GM15510 (cell line): ENCODE measurements around the gene SEMA5A.

Experiments used
- POLR2A ChIP-seq: IDR thresholded peaks from 3 replicates; pipeline ENCODE4 v1.6.1; 2011; ENCODE audit warnings: borderline replicate concordance; ENCODE audit not compliant: insufficient read length; ENCODE audit errors: extremely low read depth

SEMA5A gene

DNA sequence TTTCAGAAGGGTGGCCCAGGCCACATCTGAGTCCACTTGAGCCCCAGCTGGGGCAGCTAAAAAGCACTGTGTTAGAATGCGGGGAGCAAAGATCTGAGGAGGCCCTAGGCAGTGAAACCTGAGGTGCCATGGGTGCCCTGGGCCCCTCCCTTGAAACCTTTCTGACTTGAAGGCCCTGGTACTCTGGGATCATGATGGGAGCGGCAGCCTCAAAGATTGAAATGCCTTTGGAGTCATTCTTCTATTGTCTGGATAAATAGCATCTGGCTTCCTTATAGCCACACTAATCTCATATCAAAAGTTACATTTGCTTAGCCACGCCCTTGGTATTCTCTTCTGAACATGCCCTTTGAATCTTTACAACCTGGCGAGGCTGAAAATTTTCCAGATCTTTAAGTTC is 7.7 kb upstream of the SEMA5A start:
- TF ChIP-seq POLR2A = no peak

DNA sequence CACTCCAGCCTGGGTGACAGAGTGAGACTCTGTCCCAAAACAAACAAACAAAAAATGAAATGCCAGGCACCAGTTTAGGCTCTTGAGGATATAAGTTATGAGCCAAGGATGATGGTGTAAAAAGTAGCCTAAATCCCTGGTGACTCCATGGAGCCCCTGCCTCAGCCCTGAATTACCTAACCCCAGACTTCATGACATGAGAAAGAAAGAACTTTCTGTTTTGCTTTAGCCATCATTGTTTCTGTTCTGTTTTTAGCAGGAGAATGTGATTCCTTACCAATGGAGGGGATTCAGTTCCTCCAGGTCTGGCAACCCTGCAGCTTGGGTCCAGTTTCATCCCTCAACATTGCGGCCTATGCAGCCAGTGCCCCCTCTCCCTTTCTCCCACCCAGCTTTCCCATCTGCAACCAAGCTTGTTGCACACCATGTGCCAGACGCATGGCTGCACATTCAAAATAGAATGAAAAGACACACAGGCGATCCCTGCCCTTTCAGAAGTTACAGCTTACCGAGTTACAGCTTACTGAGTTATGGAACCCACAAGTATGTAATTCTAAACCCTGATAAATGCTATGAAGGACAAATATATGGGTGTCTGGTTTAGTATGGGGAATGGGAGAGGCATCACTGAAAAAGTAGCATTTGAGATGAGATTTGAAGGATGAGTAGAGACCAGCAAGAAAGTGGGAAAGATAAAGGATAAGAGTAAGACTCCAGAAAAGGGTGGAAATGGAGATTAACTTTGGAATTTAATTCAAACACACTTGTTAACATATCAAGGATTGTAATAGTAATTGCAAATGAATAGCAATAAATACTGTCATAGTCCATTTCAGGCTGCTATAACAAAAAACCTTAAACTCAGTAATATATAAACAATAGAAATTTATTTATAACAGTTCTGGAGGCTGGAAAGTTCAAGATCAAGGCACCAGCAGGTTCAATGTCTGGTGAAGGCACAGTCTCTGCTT is 6.0 kb upstream of the SEMA5A start:
- TF ChIP-seq POLR2A = no peak

DNA sequence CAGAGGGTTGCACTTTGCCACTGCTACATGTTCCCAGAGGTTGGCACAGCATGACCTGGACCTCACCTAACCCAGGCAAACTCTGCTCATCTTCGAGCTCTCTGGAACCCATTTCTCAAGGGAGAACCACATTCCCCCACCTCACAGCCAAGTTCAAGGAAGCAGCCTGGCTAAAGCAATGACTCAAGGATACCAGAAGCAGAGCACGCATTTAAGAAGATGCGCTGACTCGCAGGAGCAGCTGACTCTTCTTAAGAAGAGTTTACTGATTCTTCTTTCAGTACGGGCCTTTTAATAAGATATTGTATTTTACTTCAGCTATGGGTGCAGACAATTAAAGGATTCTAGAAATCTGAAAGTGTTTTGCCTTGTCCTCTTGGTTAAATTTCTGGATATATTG is 4.1 kb upstream of the SEMA5A start:
- no peak for TF ChIP-seq POLR2A

DNA sequence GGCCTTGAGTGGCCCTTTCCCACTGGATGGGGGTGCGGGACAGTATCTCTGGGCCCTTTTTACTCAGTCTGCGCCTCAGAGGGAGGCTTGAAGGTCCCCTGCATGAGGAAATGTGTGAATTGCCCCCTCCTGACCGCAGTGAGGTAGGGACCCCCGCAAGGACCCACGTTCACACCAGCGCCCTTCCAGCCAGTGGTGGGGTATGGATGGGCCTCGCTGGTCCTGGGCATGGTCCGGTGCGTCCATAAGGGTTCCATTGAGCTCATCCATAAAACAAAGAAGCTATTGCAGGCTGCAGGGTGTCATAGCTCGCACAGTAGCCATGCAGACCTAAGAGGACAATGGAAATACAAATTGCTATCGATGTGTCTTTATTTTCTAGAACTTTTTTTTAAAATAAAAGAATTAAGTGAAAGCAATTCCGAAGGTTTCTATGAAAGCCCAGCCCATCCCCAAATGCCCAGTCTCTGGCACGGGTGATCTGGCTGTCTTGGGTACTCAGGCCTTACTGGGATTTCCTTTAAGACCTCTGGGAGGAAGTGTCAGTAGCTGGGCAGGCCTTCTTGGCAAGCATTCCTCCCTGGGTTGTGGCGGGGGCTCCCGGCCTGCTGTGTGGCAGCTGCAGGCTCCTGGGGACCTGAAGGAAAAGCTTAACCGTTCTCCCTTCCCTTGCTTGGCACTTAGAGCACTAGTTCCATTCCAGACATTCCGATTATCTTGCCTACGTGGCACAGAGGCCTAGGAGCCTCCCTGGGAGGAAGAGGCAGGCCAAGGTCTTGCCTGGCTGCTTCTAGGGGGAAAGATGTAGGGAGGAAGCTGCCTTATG is 1.5 kb upstream of the SEMA5A start:
- no peak for TF ChIP-seq POLR2A

DNA sequence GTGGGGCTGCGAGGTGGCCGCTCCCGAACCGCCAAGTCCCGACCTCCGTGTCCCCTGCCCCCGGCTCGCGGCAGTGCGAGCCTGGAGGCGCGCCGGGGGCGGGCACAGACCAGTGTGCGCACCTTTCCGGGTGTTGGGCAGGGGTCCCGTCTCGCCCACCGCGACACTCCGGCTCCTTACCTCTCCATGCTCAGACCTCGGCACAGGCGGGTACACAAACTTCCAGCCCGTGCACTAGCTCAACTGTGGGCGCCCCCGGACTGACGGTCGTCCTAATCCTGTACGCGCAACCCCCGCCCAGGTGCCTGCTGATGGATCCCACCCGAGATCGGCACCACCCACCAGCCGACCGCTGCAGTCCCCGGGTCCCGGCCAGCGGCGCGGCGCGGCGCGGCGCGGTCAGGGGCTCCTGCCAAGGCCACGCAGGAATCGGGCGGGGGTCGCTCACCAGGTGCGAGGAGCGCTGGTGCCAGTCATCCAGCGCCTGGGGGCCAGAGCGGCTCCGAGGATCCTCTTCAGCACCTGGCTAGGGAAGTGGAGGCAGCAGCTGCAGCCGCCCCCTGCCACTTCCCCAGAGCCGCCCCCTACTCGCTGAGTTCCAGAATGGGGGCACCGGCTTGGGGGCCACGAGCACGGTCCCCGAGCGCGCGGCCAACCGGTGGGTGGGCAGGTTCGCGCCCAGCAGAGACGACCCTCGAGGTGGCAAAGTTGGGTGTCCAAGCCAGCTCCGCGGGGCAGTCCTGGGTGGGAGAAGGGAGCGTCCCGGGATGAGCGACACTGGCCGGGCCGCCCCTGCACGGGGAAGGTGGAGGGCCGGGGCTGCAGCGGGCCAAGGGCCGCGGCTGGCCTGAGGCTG is 511 bp downstream of the SEMA5A start:
- no peak for TF ChIP-seq POLR2A

DNA sequence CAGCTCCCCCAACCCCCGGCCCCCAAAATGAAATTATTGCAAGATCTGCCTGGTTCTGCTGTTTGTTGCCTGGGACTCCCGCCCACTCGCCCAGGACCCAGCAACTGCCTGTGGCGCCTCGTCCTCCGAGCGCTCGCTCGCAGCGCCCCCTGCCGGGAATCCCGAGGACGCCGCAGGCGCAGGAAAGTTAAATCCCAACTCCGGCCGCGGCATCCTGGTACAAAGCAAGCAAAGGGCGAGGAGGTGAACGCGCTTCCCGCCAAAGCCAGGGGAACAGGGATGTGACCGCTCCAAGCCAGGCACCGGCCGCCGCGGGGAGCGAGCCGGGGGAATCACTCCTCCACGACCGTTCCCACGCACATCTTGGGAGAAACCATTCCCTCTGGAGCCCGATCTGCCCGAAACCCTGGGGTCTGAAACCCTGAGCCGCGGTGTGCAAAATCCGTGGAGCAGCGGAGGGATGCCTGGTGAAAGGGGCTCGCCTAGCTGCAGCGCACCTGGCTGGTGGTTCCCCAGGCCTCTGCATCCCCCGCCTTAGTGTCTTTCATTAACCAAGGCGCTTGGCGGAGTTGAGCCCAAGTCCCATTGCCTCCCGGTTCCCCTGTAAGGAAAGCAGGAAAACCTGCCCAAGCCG is 1.3 kb downstream of the SEMA5A start:
- TF ChIP-seq POLR2A = no peak

DNA sequence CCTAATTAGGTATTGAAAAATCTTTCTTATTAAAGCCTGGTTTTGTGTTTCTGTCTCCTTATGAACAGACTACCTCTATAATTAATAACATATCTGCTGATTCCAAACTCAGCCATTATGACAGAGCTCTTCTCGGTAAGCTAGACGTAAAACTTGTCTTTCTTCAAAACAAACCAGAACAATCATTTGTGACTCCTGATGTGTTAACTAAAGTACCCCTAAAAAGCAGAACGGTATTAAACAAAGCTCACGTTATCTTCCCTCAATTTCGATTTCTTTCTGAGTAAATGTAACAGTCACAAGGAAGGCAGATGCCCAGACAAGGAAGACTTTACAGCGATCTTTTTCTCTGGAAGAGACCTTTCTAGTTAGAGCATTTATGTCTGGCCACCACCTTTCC is 1.8 kb downstream of the SEMA5A start:
- no peak for TF ChIP-seq POLR2A

DNA sequence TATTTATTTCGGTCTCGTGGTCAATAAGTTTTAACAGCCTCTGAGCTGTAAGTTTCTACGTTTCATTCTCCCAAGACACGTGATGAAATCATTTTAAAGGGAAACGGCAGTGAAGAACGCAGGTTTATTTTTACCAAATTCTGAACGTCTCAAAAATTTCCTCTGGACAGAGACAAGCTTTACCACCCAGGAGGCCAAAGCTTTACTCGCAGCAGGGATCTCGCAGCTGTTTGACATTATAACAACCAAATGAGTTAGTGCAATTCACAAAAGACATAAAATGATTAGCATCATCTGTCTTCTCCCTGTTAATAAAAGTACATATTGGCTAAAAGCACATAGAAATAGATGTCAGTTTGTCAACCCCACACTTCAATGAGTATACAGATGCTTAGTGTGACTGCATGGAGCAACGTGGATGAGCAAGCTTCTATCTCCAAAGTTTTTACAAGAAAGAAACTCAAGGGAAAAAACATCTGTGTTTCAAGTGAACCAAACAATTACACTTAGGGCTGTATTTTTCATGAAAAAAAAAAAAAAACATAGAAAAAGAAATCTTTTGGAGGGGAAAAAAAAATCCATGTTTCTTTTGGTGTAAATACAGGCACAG is 2.5 kb downstream of the SEMA5A start:
- no peak for TF ChIP-seq POLR2A

DNA sequence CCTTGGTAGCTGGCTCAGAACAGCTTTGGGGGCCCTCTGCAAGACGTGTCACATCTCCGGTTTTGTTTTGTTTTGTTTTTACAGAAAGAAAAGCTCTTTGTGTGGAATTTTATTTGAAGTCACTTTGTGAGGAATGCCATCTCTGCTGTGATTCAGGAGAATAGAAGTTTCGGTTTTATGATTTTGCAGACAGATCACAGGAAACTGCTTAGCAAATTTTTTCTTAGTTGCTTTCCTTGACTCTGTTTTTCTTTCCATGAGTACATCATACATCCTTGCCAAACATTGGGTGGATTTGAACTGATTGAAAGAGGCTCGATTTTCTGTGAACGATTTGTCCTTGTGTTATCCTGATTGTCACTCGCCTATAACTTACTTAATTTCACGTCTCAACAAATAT is 5.1 kb downstream of the SEMA5A start:
- no peak for TF ChIP-seq POLR2A

DNA sequence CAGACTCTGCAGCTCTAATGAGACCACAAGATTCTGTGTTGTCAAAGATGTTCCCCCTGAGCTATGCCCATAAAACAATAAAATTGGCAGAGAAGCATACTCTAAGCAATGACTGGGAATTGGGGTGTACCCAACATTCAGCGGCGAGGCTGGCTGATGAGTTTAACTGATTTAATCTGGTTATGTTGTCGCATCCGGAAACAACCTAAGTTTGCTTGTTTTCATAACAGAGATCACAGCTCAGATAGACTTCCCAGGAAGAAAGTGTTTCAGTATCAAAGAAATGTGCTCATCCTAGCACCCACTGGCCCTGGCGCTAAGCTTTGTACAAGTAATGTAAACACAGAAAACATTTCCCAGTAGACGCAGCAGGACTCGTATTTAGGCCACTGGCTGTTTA is 7.4 kb downstream of the SEMA5A start:
- no peak for TF ChIP-seq POLR2A

DNA sequence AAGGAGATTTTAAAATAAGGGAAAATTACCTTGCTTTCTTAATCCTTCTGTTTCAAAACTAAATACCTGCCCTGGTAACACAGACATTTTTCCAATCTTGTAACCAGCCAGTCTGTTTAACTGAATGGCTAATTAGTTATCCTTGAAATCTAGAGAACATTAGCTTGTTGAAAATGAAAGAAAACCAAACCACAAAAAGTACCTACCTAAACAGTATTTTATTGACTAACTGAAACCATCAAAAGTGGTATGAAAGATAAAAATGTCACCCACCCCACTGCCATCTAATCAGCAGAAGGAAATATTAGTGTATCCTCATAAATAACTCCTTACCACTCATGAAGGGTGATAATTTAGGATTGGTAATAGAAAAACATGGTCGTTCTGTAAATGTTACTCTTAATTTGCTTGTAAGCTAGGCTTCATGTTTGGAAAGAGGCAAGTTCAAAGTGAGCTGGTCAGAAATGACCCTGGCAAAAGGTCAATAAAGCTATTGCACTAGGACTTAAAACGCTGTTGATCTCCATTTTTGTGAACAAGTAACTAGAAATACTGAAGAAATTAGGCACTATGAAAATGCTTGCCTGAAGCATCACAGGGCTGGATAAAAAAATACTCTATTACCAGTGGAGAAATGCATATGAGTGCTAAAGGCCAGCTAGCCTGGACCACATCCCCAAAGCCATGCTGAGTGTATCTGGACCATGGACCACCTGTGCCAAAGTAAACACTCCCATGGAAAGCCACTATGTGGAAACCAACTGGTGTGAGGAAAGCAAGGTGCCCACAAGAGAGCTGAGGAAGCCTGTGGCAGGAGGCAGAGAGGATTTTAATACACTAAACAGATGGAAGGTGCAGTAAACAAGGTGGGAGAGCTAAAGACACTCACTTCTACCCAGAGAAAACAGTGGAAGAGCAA is 8.4 kb downstream of the SEMA5A start:
- TF ChIP-seq POLR2A = no peak

DNA sequence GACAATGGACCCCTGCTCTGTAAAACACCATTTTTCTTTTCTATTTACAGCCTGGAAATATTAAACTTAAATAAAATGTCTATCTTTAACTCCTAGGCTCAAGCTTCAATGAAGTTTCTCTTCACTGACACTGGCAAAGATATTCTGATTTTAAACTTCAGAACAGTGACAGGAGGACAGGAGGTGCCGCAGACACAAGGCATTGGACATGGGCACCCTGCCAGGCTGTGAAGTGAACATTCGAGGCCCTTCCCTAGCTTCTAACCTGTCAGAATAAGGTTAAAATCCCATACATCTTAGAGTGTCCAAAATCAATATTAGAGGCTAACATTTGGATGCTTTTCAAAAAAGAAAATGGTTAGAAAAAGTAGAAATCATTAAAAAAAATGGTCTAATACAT is 9.2 kb downstream of the SEMA5A start:
- no peak for TF ChIP-seq POLR2A

DNA sequence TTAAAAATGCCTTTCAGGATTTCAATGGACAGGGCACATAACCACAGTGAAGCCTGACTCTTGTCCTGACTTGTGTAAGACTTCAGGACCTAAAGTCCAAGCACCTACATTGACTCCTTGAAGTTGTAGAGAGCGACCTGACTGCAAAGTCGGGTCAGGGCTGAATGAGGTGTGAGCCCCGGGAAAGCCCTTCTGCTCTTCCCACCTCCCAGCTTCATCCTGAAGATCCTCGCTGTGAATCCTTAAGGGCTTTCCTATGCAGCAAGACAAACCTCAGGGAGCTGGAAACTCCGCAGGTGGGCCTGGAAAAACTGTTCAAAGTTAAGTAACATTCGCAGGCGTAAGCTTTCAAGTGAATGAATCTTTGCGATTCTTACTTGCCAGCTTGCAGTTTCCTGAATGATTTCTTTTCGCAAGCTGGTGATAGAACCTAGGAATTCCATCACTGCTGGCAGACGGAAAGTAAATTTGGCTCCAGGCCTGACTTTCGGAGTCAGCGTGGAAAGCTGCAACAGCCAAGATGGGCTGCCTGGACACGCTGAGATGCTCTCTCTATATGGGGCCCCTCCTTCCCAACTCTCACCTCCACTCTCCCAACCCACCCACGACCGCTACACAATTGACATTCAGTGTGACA is 10.9 kb downstream of the SEMA5A start:
- no peak for TF ChIP-seq POLR2A
